Hematopoietic multipotent progenitor cell (in vitro differentiated cells): ENCODE data around the gene LIF. TPM values are rescaled to one million over a fixed set of nuclear protein-coding genes. Genes with fewer than 3 reads are reported as not detected.
"Not testable (repeated sequence)": the region's sequence is repeated elsewhere in the genome, so short reads cannot be mapped to it uniquely, and the experiment has no call there.

Experiments used
- DNase-seq, 3 donors: peaks; one replicate each; pipeline ENCODE4 v3.0.0-alpha.2; 2011 to 2015; ENCODE audit warnings: low read depth in 2 of 3, low spot score in 2 of 3
- total RNA-seq: library from RNA; depleted of rRNA; stranded (reverse); fragments of >200 nt; gene quantifications from one replicate; pipeline ENCODE4 v1.2.3, GENCODE V29; 2012

The LIF gene
- total RNA-seq, 1 donor: 0.54 TPM

DNA sequence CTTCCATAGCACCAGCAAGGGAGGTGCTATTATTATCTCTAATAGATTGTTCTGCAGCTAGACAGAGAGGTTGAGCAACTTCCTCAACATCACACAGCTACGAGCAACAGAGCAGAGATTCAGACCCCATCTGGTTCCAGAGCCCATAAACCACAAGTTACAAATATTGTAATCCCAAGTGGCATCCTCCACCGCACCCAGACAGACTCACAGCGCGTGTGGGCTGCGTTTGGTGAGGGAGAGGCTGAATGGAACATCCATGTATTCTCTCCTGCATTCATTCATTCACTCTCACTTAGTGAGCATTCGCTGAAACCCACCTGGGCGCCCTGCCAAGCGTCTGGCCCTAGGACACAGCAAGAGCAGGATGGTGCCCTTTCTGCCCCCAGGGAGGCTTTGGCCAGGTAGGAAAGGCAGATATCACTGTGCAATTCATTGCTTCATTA is 33.5 kb downstream of the LIF start:
- DNase-seq: no peak

DNA sequence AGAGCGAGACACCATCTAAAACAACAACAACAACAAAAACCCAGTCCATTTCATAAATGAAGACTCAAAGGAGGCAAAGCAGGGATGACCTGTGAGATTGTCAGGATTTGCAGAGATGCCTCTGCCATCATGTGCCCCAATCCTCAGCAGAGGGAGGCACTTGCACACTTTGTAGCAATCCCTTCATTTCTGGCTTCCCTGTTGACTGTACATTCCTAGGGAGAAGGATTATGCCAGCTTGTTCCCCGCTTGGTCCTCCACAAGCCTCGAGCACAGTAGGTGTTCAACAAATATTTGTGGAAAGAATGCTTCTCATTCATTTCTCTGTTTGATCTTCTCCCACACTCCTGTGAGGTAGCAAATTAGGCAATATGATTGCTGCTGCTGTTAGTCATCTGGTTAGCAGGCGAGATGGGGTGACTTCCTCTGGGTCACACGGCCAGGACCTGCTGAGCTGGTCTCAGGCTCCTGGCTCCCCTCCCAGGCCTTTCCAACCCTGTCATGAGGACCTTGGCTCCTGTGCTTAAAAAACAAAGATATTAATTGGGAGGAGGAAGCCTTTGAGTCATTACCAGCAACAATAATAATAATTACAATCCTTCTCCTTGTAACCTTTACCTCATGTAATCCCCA is 34.1 kb downstream of the LIF start:
- peak in 2 of 3 donors; percentile 33 to 45 for DNase-seq

GRCh38 chr22:30211124-30211820 is 35.3 kb downstream of the LIF start:
- DNase-seq: no peak

GRCh38 chr22:30210235-30210909 is 36.2 kb downstream of the LIF start:
- no peak for DNase-seq

DNA sequence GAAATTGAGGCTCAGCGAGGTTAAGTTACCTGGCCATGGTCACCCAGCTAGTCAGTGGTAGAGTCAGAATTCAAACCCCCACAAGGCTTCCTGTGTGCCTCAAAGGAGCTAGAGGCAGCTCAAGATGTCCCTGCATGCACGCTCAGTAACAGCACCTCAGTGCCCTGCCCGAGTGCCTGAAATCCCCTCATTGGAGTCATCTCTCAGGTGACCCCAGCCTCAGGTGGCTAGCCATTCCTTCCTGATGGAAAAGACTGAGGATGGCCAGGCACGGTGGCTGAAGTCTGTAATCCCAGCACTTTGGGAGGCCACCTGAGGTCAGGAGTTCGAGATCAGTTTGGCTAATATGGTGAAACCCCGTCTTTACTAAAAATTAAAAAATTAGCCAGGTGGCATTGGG is 36.9 kb downstream of the LIF start:
- no peak for DNase-seq

GRCh38 chr22:30208631-30209603 is 37.6 kb downstream of the LIF start:
- DNase-seq: peak in 2 of 3 donors; percentile 49 to 83

DNA sequence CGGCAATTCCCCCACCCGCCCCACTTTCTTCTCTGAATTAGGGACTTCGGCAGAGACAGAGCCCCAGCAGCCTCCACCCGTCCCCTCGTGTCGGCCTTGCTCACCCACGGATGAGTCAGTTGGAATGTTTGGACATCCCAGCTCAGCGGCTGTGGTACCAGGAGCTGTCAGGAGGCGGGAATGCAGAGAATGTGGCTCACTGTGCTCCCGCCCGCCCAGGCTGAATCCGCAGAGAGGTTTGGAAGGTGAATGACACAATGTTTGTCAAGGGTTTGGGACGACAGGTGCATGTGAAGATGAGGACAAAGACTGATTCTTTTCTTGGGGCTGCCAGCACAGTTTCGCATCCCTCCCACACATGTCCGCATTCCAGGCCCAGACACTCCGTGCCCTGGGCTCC is 39.6 kb downstream of the LIF start:
- no peak for DNase-seq

DNA sequence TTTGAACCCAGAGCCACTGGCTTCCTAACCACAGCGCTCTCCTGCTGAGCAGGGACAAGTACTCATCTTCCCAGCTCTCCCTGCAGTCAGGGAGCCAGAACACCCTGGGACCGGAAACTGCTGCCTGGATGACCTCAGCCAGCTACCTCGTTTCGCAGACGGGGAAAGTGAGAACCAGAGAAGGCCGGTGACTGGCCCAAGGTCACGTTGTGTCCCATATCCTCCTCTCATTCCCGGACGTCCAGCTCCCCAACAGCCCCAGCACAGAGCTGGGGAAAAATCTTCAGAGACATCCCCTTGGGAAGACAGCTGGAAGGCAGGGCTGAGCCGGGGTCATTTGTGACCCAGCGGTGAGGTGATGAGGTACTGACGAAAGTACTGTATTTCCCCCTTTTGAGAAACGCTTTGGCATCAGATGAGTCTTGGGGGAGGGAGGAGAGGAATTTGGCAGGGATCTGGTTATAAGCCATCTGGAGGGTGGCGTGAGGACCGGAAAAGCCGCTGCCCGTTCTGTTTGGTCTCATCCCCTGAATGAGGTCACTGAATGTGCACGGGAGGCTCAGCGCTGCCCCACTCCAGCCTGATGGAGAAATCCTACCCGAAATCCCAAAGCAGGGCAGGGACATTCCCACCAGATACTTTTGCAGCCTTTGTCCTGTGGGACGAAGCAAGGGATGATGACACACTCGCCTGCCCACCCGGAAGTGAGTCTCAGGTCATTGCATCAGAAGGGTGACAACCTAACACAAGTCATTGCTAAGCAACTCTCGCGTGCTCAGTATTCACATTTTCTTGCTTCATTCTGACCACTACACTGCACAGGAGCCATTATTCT is 41.1 kb downstream of the LIF start:
- no peak for DNase-seq

DNA sequence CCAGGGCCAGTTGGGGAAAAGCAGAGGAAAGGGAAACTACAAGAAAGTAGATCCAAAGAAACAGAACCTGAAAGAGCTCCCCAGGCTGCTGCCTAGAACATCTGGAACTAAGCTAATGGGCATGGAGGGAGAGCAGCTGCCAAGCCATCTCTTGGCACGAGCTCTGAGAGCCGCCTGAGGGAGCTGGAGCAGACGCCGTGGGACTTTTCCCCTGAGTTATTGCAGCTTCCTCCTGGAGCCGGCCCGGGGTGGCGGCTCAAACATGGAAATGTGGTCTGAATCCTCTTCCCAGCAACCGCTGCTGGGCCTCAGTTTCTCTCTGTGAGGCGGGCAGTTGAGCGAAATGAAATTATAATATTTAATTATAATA is 41.8 kb downstream of the LIF start:
- DNase-seq: no peak

DNA sequence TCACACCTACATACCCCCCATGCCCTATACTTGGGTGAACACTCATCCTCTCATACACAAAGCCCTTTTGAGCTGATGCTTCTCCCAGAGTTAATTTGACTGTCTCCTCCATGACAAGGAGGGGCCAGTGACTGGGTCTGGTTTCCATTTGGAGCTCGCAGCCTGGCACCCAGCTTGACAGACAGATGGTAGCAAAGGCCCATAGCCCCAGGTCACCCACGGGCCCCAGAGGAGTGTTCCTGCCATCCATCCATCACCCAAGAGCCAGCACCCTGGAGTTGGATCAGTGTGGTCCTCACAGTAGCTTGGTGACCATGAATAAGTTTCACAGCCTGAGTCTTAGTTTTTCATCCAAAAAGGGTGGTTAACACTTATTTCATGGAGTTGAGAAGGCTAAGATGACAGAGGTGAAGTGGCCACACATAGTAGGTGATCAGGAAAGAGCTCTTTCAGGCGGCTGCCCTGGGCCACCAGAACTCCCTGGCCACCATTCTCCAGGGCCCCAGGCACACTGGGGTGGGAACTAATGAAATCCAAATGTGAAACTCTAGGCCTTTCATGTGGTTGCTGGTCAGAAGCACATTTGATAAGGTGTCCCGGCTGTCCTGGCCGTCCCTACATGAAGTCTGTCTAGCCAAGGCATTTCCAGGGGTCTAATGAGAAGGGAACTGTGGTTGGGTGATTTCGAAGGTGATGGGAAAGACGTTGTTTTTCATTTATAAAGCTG is 42.4 kb downstream of the LIF start:
- DNase-seq: no peak

DNA sequence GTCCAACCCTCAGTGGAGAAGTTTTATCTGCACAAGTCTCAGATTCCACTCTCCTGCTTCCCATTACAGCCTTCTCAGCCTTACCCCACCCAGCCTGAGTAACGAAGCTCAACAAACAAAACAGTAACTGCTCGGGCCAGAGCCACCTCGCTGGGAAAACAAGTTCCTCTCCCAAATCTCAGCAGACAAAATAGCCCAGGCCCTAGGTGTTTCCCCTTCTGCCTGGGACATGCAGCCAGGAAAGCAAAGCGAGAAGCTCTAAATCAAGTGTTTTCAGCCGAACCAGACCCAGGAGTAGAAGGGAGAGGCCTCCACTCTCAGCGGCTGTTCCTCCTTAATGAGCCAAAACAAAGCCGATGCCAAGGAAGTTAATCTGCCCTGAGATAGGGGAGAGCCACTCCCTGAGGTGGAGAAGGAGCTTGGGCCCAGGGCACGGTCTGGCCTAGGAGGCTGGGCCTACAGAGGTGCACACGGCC is 44.0 kb downstream of the LIF start:
- DNase-seq: no peak

GRCh38 chr22:30201945-30202344 is 44.6 kb downstream of the LIF start:
- no peak for DNase-seq

DNA sequence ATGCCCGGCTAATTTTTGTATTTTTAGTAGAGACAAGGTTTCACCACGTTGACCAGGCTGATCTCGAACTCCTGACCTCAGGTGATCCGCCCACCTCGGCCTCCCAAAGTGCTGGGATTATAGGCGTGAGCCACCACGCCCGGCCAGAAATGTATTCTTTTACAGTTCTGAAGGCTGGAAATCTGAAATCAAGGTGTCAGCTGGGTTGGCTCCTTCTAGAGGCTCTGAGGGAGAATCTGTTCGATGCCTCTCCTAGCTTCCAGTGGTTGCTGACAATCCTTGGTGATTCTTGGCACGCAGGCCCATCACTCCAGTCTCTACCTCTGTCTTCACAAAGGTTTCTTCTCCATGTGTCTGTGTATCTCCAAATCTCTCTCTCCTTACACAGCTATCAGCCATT is 45.7 kb downstream of the LIF start:
- DNase-seq: not testable (repeated sequence)

GRCh38 chr22:30198921-30199320 is 47.6 kb downstream of the LIF start:
- no peak for DNase-seq

DNA sequence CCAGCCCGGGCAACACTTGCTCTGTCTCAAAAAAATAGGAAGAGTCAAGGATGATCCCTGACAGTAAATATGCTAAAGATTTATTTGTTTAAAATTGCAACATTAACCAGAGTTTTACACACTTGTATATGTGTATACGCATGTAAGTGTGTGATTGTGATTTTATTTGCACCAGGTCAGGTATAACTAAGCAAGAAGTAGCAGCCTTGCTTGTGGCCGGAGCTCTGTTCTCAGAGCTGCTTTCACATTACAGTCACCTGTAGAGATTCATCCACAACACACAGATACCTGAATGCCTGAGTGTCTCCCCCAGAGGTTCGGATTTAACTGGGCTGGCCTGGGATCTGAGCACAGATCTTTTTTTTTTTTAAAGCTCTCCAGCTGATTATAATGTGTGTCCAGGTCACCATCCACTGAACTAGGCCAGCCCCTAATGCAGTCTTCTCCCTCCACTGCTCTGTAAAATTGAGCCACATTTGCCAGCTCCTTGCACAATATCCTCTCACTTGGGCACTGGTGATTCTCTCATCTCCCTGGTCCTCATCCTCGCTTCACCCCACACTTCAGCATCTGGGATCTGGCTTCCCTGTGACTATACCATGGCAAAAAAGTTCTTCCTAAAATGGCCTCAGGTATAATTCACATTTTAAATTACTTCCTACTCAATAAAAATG is 48.3 kb downstream of the LIF start:
- no peak for DNase-seq

GRCh38 chr22:30197389-30197788 is 49.2 kb downstream of the LIF start:
- DNase-seq: no peak

GRCh38 chr22:30196880-30197336 is 49.7 kb downstream of the LIF start:
- DNase-seq: no peak

GRCh38 chr22:30196141-30196879 is 50.2 kb downstream of the LIF start:
- peak; percentile 23 to 79 (median 67) for DNase-seq
